ENCODE results near the gene SLC6A8.

DNA sequence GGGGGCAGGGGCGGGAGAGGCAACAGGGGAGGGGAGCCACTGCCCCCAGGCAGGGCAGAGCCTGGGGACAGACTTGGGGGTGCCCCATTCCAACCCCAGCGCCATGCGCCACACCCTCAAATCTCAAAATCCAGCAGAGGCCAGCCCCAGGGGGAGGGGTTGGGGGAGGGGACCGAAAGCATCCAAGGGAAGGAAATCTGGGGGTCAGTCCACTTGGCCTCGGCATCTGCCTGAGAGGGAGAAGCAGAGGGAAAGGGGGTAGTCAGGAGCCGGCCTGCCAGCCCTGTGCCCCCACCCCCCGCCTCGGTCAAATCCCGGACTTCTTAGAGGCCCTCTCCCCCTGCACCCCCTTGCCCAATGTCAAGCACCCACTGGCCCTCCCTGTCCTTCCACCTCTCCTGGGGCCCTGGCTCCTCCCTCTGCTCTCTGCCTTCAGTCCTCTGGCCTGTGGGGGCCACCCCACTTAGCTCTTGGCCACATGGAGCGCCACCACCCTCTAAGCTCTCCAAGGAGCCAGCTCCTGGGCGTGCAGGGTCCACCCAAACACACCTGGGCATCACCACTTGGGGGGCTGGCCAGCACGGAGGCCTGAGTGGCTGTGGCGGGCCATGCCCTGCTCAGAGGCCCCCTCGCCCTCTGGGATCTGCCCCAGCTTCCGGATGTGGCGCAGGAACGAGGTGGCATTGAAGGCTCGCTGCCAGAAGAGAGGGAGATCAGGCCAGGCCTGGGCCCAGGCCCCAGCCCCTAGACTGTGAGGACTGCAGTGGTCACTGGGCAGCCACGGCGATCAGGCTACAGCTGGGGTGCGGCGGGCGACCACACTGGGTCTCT is 17.6 kb upstream of the SLC6A8 start:
- TF ChIP-seq POLR2A (IDR thresholded peaks at IDR 0.05; ENCODE audit: low read depth, low read length): no peak
- no peak for TF ChIP-seq POLR2AphosphoS5 (IDR thresholded peaks at IDR 0.05; ENCODE audit: insufficient read depth, low read depth, low read length)
- no peak for TF ChIP-seq MYC (IDR thresholded peaks at IDR 0.05; ENCODE audit: low read depth, low read length)
- TF ChIP-seq, protein P1, sequence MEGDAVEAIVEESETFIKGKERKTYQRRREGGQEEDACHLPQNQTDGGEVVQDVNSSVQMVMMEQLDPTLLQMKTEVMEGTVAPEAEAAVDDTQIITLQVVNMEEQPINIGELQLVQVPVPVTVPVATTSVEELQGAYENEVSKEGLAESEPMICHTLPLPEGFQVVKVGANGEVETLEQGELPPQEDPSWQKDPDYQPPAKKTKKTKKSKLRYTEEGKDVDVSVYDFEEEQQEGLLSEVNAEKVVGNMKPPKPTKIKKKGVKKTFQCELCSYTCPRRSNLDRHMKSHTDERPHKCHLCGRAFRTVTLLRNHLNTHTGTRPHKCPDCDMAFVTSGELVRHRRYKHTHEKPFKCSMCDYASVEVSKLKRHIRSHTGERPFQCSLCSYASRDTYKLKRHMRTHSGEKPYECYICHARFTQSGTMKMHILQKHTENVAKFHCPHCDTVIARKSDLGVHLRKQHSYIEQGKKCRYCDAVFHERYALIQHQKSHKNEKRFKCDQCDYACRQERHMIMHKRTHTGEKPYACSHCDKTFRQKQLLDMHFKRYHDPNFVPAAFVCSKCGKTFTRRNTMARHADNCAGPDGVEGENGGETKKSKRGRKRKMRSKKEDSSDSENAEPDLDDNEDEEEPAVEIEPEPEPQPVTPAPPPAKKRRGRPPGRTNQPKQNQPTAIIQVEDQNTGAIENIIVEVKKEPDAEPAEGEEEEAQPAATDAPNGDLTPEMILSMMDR (IDR thresholded peaks at IDR 0.05; ENCODE audit: extremely low read depth in 1 of 2, insufficient read depth in 1 of 2, low read depth in 1 of 2, low read length in 2 of 2): no peak
- no peak for TF ChIP-seq EZH2 (IDR thresholded peaks at IDR 0.05; ENCODE audit: borderline replicate concordance, low read depth, low read length, severe bottlenecking)
- no peak for TF ChIP-seq JUN (IDR thresholded peaks at IDR 0.05; ENCODE audit: borderline replicate concordance, insufficient read depth, insufficient read length, low read depth)
- TF ChIP-seq GATA2 (IDR thresholded peaks at IDR 0.05; ENCODE audit: insufficient read depth, insufficient read length, low read depth, low read length): no peak
- no peak for TF ChIP-seq FOS (IDR thresholded peaks at IDR 0.05; ENCODE audit: borderline replicate concordance, insufficient read depth, low read length)
- TF ChIP-seq, protein P2, sequence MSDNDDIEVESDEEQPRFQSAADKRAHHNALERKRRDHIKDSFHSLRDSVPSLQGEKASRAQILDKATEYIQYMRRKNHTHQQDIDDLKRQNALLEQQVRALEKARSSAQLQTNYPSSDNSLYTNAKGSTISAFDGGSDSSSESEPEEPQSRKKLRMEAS (IDR thresholded peaks at IDR 0.05; ENCODE audit: insufficient read depth, insufficient read length): no peak
